ENCODE measurements around the gene TLK1.

DNA sequence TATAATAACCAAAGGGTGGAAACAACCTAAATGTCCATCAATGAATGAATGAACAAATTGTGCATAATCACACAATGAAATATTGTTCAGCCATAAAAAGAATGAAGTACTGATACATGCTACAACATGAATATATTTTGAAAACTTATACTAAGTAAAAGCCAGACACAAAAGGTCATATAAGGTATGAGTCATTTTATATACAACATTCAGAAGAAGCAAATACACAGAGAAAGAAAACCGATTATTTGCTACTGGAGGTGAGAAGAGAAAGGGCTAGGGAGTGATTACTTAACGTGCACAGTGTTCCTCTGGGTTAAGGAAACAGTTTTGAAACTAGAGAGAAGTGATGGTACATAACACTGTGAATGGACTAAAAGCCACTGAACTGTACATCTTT is 126.4 kb downstream of the TLK1 start:
- TF ChIP-seq CTCF (conservative IDR thresholded peaks at IDR 0.05) (no peak), ZFX (IDR thresholded peaks at IDR 0.05) (no peak)

Data from C4-2B (cell line).